HEK293 (cell line): ENCODE measurements around the gene CMBL.

Experiments
- PRDM1 ChIP-seq: fragments of 450-650 bp; formaldehyde crosslinking; IDR thresholded peaks from 2 replicates; pipeline ENCODE4; 2016; ENCODE audit warnings: missing biosample characterization, missing genetic modification characterization
- ZBTB11 ChIP-seq: fragments of 450-650 bp; formaldehyde crosslinking; conservative IDR thresholded peaks from 2 replicates; pipeline ENCODE4 v1.5.1; 2016; ENCODE audit warnings: low read depth, missing biosample characterization, missing genetic modification characterization
- ZNF433 ChIP-seq: fragments of 450-650 bp; formaldehyde crosslinking; IDR thresholded peaks from 2 replicates; pipeline ENCODE4 v1.5.1; 2016; ENCODE audit warnings: missing biosample characterization, missing genetic modification characterization, low read depth

- TF ChIP-seq ZNF433 (no peak), ZBTB11 (tag by site-specific recombination) (no peak), PRDM1 (tag by site-specific recombination) (no peak)
Measured at GRCh38 chr5:10293907-10294662, 13.6 kb downstream of the CMBL start.
